OCI-LY7 (cell line): ENCODE results near the gene NMT1.

Experiments used
- EZH2phosphoT487 ChIP-seq: fragments of 200-600 bp; sonication (generic); IDR thresholded peaks from 2 replicates; pipeline ENCODE4 v1.6.1; 2018; ENCODE audit warnings: low read depth, borderline replicate concordance, mild to moderate bottlenecking, mixed run types, antibody characterized with exemption, low read length, moderate library complexity, mixed read lengths
- TF ChIP-seq, protein P1 (sequence below): fragments of 200-600 bp; sonication (generic); conservative IDR thresholded peaks from 2 replicates; pipeline ENCODE4 v1.5.1; 2014; ENCODE audit warnings: mild to moderate bottlenecking, antibody characterized with exemption, low read length, moderate library complexity, mixed read lengths

DNA sequence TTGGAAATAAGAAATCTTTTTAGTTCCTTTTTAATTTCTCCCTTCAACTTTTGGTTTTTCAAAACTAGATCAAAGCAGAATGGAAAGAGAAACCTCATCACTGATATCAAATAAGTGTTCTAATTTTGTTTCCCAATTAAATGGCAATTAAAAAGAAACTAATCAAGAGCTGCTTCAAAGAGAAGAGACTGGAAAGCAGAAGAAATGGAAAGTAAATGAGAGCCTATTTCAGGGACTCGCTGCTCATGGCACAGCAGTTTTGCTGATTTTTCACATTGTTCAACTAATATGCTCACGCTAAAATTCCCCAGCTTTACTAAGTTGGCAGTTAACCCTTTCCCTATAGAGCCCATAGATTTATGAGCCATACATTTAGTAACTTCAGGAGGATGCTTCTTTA, 6.5 kb downstream of the NMT1 start:
- TF ChIP-seq, protein P1, sequence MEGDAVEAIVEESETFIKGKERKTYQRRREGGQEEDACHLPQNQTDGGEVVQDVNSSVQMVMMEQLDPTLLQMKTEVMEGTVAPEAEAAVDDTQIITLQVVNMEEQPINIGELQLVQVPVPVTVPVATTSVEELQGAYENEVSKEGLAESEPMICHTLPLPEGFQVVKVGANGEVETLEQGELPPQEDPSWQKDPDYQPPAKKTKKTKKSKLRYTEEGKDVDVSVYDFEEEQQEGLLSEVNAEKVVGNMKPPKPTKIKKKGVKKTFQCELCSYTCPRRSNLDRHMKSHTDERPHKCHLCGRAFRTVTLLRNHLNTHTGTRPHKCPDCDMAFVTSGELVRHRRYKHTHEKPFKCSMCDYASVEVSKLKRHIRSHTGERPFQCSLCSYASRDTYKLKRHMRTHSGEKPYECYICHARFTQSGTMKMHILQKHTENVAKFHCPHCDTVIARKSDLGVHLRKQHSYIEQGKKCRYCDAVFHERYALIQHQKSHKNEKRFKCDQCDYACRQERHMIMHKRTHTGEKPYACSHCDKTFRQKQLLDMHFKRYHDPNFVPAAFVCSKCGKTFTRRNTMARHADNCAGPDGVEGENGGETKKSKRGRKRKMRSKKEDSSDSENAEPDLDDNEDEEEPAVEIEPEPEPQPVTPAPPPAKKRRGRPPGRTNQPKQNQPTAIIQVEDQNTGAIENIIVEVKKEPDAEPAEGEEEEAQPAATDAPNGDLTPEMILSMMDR, result no peak
- TF ChIP-seq EZH2phosphoT487, result no peak
